Esophagus muscularis mucosa (tissue), 3 donors: Measurements from ENCODE around the gene APOBEC2.

Source experiments
- CTCF ChIP-seq, 3 experiments: fragments of 200-600 bp in 2 of 3; fragments of 450-650 bp in 1 of 3; sonication (generic) in 2 of 3; IDR thresholded peaks; one replicate each; pipeline ENCODE4 v1.5.1; 2017 to 2019; ENCODE audit warnings: antibody characterized with exemption in 3 of 3, mild to moderate bottlenecking in 2 of 3, moderate library complexity in 1 of 3
- POLR2AphosphoS5 ChIP-seq, 2 donors: sonication (generic); formaldehyde crosslinking; IDR thresholded peaks; one replicate each; pipeline ENCODE4 v1.6.1; 2017; ENCODE audit warnings: antibody characterized with exemption in 2 of 2

DNA sequence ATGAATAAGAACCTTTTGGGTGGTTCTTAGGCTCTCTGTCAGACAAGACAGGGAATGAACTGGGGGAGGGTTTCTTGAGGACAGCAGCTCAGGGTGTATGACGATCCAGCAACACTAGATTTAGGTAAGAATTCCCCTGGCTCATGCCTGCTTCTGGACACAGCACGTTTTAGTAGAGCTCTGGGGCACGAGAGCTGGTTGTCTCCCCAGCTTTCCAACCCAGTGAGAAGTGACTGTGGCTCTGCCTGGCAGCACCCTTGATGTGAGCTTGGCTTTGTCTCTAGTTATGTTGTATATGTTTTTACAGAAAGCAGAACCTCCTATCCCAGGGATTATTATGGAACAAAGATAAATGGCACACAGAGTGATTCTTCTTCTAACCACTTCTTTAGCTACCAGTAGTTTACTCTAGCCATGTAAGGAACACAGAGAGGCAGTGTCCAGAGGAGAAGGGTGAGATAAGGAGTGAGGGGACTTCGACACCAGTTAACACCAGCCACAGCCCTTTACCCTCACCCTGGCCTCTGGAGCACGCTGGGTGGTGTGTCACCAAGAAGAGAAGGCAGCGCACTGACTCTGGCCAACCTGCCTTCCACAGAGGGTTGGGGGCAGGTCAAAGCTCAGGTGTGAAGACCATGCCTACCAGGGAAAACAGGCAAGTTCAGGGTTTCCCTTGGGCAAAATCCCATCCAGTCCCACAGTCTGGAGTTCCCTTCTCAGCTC lies 3.9 kb downstream of the APOBEC2 start:
- no peak for TF ChIP-seq CTCF (IDR thresholded peaks at IDR 0.05)
- TF ChIP-seq POLR2AphosphoS5 (IDR thresholded peaks at IDR 0.05): peak; percentile 26 to 57
